Panc1 (cell line): ENCODE results near the gene GLTP. TPM values are rescaled to one million over a fixed set of nuclear protein-coding genes. Genes with fewer than 3 reads are reported as not detected.

Experiments
- ATAC-seq: fragments of 200-7000 bp; cut with Tn5 transposase; 2 replicates; pipeline ENCODE4 v1.9.1; 2020; ENCODE audit warnings: mild to moderate bottlenecking, moderate library complexity
- BruUV-seq: library from RNA; stranded (reverse); fragments of 400-500 nt; replicated peaks from 2 replicates; lab custom pipeline; 2021; lab: Mats Ljungman, UMichigan
- CTCF ChIA-PET: fragments of 300-600 bp; sonication (Branson Sonifier 250); formaldehyde crosslinking; loops from one replicate; lab custom pipeline; 2022; ENCODE audit warnings: antibody characterized with exemption; lab: Charles Lee
- POLR2A ChIA-PET: fragments of 300-600 bp; sonication (Branson Sonifier 250); formaldehyde crosslinking; loops from one replicate; lab custom pipeline; 2022; ENCODE audit warnings: antibody characterized with exemption; lab: Charles Lee
- DNase-seq: peaks from one replicate; pipeline ENCODE4 v3.0.0-alpha.2; 2010; ENCODE audit warnings: low read depth, low spot score
- H3K27ac ChIP-seq: 2 replicates; pipeline ENCODE4 v1.5.1; 2011; ENCODE audit warnings: mild to moderate bottlenecking, low read length, inconsistent platforms
- H3K27me3 ChIP-seq: fragments of 200-500 bp; sonication (Bioruptor generic); 2 replicates; pipeline ENCODE4 v1.6.0; 2014; ENCODE audit warnings: low read length, inconsistent platforms; ENCODE audit not compliant: control insufficient read depth, insufficient read depth
- H3K36me3 ChIP-seq: fragments of 200-500 bp; sonication (Bioruptor generic); 2 replicates; pipeline ENCODE4 v1.5.1; 2014; ENCODE audit warnings: inconsistent platforms, mild to moderate bottlenecking, low read length, moderate library complexity; ENCODE audit not compliant: control insufficient read depth, insufficient read depth
- H3K4me1 ChIP-seq: 2 replicates; pipeline ENCODE4 v1.5.1; 2011; ENCODE audit warnings: inconsistent platforms, mild to moderate bottlenecking, low read length, moderate library complexity; ENCODE audit not compliant: control insufficient read depth, insufficient read depth
- H3K4me3 ChIP-seq, 2 experiments: 2 replicates each; pipeline ENCODE4 v1.5.1; 2011 to 2012; ENCODE audit warnings: low read depth in 2 of 2, low read length in 2 of 2, mild to moderate bottlenecking in 2 of 2, inconsistent platforms in 1 of 2, moderate library complexity in 1 of 2
- H3K9me3 ChIP-seq: fragments of 200-500 bp; sonication (Bioruptor generic); 2 replicates; pipeline ENCODE4 v1.5.1; 2014; ENCODE audit warnings: low read depth, mild to moderate bottlenecking, inconsistent platforms, low read length, moderate library complexity; ENCODE audit not compliant: control insufficient read depth, insufficient read depth
- POLR2AphosphoS5 ChIP-seq: IDR thresholded peaks from 2 replicates; pipeline ENCODE4 v1.6.1; 2012; ENCODE audit warnings: mild to moderate bottlenecking, low read depth, low read length, moderate library complexity
- SIN3A ChIP-seq: IDR thresholded peaks from 2 replicates; pipeline ENCODE4 v1.6.1; 2012; ENCODE audit warnings: low read depth, mild to moderate bottlenecking, low read length, moderate library complexity, borderline replicate concordance; ENCODE audit not compliant: insufficient read depth
- TCF7L2 ChIP-seq: IDR thresholded peaks from 2 replicates; pipeline ENCODE4 v1.6.1; 2011; ENCODE audit warnings: mild to moderate bottlenecking, low read depth, low read length, inconsistent platforms
- in situ Hi-C: cut with HindIII; loops from 2 replicates; pipeline ENCODE4 v1.10.0; 2016; ENCODE audit warnings: low sequenced_read_pairs, low pct_unique_long_range_greater_than_20kb
- intact Hi-C: fragments of 100-400 bp; cut with micrococcal nuclease; formaldehyde crosslinking; loops from one replicate; pipeline ENCODE4 v1.10.0; 2022; ENCODE audit not compliant: unreplicated experiment
- microRNA-seq: library from miRNA; unstranded; fragments of <30 nt; microRNA quantifications from one replicate; pipeline ENCODE4 v1.1.0, GENCODE V29; 2020; ENCODE audit not compliant: unreplicated experiment
- total RNA-seq: library from RNA; stranded (reverse); gene quantifications from one replicate; pipeline ENCODE4 v1.2.1, GENCODE V29; 2021; ENCODE audit not compliant: unreplicated experiment
- TF ChIP-seq, protein P1 (sequence below), 2 experiments: IDR thresholded peaks; 2 replicates each; pipeline ENCODE4 v1.6.1; 2011 to 2012; ENCODE audit warnings: low read depth in 2 of 2, control low read depth in 1 of 2, low read length in 1 of 2, mild to moderate bottlenecking in 1 of 2, moderate library complexity in 1 of 2; ENCODE audit not compliant: insufficient read depth in 1 of 2

GLTP gene
- total RNA-seq, 1 experiment from 2014 or later, result 24.8 TPM

DNA sequence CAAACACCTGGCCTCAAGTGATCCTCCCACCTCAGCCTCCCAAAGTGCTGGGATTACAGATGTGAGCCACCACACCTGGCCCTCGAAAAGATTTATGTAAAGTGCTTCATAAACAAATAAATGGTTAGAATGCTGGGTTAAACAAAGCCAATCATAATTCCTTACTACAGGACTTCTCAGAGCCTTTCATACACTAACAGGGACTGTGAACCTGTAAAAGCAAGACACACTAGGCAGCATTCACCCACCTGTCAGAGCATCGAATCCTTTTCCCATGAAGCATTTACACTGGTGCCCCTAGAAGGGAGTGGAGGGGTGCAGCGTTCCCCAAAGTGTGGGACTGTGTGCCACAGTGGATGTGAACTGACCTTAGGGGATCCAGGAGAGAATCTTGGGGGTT is 76.7 kb downstream of the GLTP start:
- intact Hi-C loops (no loop called here), in situ Hi-C loops (no loop called here)
- Histone ChIP-seq H3K27me3 (no peaks in the 10 kb centered on the region), H3K36me3 (no peaks in the 10 kb centered on the region), H3K4me3 (no peak overlapping the region), H3K9me3 (no peaks in the 10 kb centered on the region), H3K4me1 (no peaks in the 10 kb centered on the region), H3K27ac (no peak overlapping the region)
- no TSS peak for BruUV-seq
- ChIA-PET POLR2A (no interaction called here), CTCF (interaction anchor here (0.6 to 0.7 kb wide), 2 partner anchors 41 to 692 kb away, joined by 4 read pairs; no protein-coding TSS in a partner anchor)
- DNase-seq, result no peak
- ATAC-seq, result no peak
- TF ChIP-seq SIN3A (no peak), TCF7L2 (no peak), POLR2AphosphoS5 (no peak)
- TF ChIP-seq, protein P1, sequence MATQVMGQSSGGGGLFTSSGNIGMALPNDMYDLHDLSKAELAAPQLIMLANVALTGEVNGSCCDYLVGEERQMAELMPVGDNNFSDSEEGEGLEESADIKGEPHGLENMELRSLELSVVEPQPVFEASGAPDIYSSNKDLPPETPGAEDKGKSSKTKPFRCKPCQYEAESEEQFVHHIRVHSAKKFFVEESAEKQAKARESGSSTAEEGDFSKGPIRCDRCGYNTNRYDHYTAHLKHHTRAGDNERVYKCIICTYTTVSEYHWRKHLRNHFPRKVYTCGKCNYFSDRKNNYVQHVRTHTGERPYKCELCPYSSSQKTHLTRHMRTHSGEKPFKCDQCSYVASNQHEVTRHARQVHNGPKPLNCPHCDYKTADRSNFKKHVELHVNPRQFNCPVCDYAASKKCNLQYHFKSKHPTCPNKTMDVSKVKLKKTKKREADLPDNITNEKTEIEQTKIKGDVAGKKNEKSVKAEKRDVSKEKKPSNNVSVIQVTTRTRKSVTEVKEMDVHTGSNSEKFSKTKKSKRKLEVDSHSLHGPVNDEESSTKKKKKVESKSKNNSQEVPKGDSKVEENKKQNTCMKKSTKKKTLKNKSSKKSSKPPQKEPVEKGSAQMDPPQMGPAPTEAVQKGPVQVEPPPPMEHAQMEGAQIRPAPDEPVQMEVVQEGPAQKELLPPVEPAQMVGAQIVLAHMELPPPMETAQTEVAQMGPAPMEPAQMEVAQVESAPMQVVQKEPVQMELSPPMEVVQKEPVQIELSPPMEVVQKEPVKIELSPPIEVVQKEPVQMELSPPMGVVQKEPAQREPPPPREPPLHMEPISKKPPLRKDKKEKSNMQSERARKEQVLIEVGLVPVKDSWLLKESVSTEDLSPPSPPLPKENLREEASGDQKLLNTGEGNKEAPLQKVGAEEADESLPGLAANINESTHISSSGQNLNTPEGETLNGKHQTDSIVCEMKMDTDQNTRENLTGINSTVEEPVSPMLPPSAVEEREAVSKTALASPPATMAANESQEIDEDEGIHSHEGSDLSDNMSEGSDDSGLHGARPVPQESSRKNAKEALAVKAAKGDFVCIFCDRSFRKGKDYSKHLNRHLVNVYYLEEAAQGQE (IDR thresholded peaks at IDR 0.05; ENCODE audit: insufficient read depth in 1 of 2, low read depth in 2 of 2, low read length in 1 of 2), result no peak

DNA sequence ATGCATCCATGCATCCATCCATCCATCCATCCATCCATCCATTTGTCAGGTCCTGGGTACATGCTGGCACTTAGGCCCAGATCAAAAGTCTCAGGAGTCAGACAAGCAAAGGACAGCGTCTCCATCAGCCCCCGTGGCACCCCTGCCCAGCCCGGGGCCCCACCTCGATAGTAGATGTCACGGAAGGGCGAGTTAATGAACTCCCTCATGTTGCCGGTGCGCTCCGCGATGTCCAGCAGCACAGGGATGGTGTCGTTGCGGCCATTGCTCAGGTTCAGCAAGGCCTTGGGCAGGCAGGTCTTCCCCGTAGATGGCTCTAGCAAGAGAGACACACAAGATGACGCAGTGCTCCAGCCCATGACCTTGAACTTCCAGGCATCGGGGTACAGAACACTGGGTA is 77.5 kb downstream of the GLTP start:
- TF ChIP-seq, protein P1 (IDR thresholded peaks at IDR 0.05; ENCODE audit: insufficient read depth in 1 of 2, low read depth in 2 of 2, low read length in 1 of 2), result no peak
- TF ChIP-seq SIN3A, result no peak
- ChIA-PET CTCF (interaction anchor here (0.6 to 0.7 kb wide), 2 partner anchors 41 to 691 kb away, joined by 4 read pairs; no protein-coding TSS in a partner anchor), POLR2A (no interaction called here)
- DNase-seq (no peak), ATAC-seq (no peak)
- BruUV-seq, result no TSS peak
- Histone ChIP-seq H3K27ac (no peak overlapping the region), H3K36me3 (no peaks in the 10 kb centered on the region), H3K27me3 (no peaks in the 10 kb centered on the region), H3K4me3 (no peak overlapping the region), H3K4me1 (no peaks in the 10 kb centered on the region), H3K9me3 (no peaks in the 10 kb centered on the region)
- in situ Hi-C loops, result no loop called here
- intact Hi-C loops, result no loop called here

Small RNAs within 50 kb of the gene (microRNA-seq; reads per million reads assigned to microRNA genes)
- gene MIR4497, result not detected

Other genes with a start within 250 kb of the GLTP start
- 12.8 TPM for gene FAM222A, start 166.7 kb downstream of the GLTP start, total RNA-seq
- gene TRPV4, start 47.1 kb downstream of the GLTP start, total RNA-seq, result 0.44 TPM
- gene TCHP, start 19.7 kb upstream of the GLTP start, total RNA-seq, result 25.0 TPM
- 40.0 TPM for gene GIT2, start 115.8 kb upstream of the GLTP start, total RNA-seq
- gene ANKRD13A, start 118.9 kb upstream of the GLTP start, total RNA-seq, result 34.4 TPM
- 13.6 TPM for gene C12orf76, start 168.0 kb upstream of the GLTP start, total RNA-seq
- 15.5 TPM for gene IFT81, start 243.8 kb upstream of the GLTP start, total RNA-seq